Hepatocyte (in vitro differentiated cells): ENCODE results near the gene TMEM14C.

Experiments used
- CTCF ChIP-seq: fragments of 200-600 bp; sonication (generic); IDR thresholded peaks from 2 replicates; pipeline ENCODE4 v1.5.1; 2016; ENCODE audit warnings: antibody characterized with exemption, mild to moderate bottlenecking; ENCODE audit not compliant: poor library complexity
- EZH2 ChIP-seq: fragments of 200-600 bp; sonication (generic); IDR thresholded peaks from 2 replicates; pipeline ENCODE4 v1.6.1; 2016; ENCODE audit warnings: antibody characterized with exemption, mild to moderate bottlenecking, borderline replicate concordance
- EZH2phosphoT487 ChIP-seq: fragments of 200-600 bp; sonication (generic); IDR thresholded peaks from one replicate; pipeline ENCODE4 v1.6.1; 2018; ENCODE audit warnings: antibody characterized with exemption, mild to moderate bottlenecking, low read depth, moderate library complexity; ENCODE audit not compliant: unreplicated experiment, severe bottlenecking

GRCh38 chr6:10725716-10726115 is 2.8 kb downstream of the TMEM14C start:
- TF ChIP-seq EZH2, result no peak
- no peak for TF ChIP-seq CTCF
- no peak for TF ChIP-seq EZH2phosphoT487
